Osteoblast (primary cell): ENCODE results near the gene SGF29. TPM values are rescaled to one million over a fixed set of nuclear protein-coding genes. Genes with fewer than 3 reads are reported as not detected.

Experiments used
- DNase-seq: peaks from one replicate; pipeline ENCODE4 v3.0.0; 2011; ENCODE audit warnings: low spot score, mixed read lengths; ENCODE audit not compliant: insufficient read length; ENCODE audit errors: missing footprints
- H2AFZ ChIP-seq: 2 replicates; pipeline ENCODE4 v1.6.0; 2011; ENCODE audit warnings: mild to moderate bottlenecking, low read length
- H3K27ac ChIP-seq: 2 replicates; pipeline ENCODE4 v1.5.1; 2011; ENCODE audit warnings: mild to moderate bottlenecking, low read depth, low read length, moderate library complexity
- H3K27me3 ChIP-seq: 2 replicates; pipeline ENCODE4 v1.6.0; 2012; ENCODE audit warnings: mild to moderate bottlenecking, control low read depth, inconsistent platforms, low read length, moderate library complexity; ENCODE audit not compliant: insufficient read depth
- H3K36me3 ChIP-seq: 2 replicates; pipeline ENCODE4 v1.5.1; 2011; ENCODE audit warnings: mild to moderate bottlenecking, low read length, control low read depth, moderate library complexity; ENCODE audit not compliant: insufficient read depth
- H3K4me1 ChIP-seq: 2 replicates; pipeline ENCODE4 v1.5.1; 2011; ENCODE audit warnings: mild to moderate bottlenecking, low read length, control low read depth, moderate library complexity; ENCODE audit not compliant: insufficient read depth
- H3K4me2 ChIP-seq: 2 replicates; pipeline ENCODE4 v1.6.0; 2011; ENCODE audit warnings: mild to moderate bottlenecking, low read length; ENCODE audit not compliant: insufficient read depth
- H3K4me3 ChIP-seq: fragments of 200-600 bp; sonication (generic); 3 replicates; pipeline ENCODE4 v1.5.1; 2012; ENCODE audit warnings: mild to moderate bottlenecking, low read length, inconsistent platforms; ENCODE audit not compliant: insufficient read depth
- H3K79me2 ChIP-seq: 2 replicates; pipeline ENCODE4 v1.6.0; 2012; ENCODE audit warnings: mild to moderate bottlenecking, low read length, control low read depth, inconsistent platforms; ENCODE audit not compliant: insufficient read depth
- H3K9me3 ChIP-seq: 2 replicates; pipeline ENCODE4 v1.5.1; 2011; ENCODE audit warnings: low read depth, low read length, control low read depth
- H4K20me1 ChIP-seq: 2 replicates; pipeline ENCODE4 v1.6.0; 2012; ENCODE audit warnings: mild to moderate bottlenecking, low read length, control low read depth; ENCODE audit not compliant: insufficient read depth
- CTCF ChIP-seq: IDR thresholded peaks from 2 replicates; pipeline ENCODE4 v1.5.1; 2011; ENCODE audit warnings: mild to moderate bottlenecking, low read depth, low read length, moderate library complexity; ENCODE audit errors: extremely low read depth
- total RNA-seq: library from RNA; depleted of rRNA; stranded (reverse); fragments of >200 nt; gene quantifications from 2 replicates; pipeline ENCODE4 v1.2.3, GENCODE V29; 2012

The SGF29 gene
- total RNA-seq, 1 donor: 13.4 TPM

GRCh38 chr16:28532940-28533647 lies 20.6 kb upstream of the SGF29 start:
- Histone ChIP-seq H2AFZ (no peak overlapping the region), H3K27me3 (no peaks in the 10 kb centered on the region), H3K27ac (no peak overlapping the region), H4K20me1 (no peaks in the 10 kb centered on the region), H3K4me2 (no peak overlapping the region), H3K9me3 (no peaks in the 10 kb centered on the region), H3K79me2 (peaks cover 12% of the 10 kb centered on the region), H3K4me3 (no peak overlapping the region), H3K36me3 (peaks cover 4% of the 10 kb centered on the region), H3K4me1 (peaks cover 10% of the 10 kb centered on the region)
- no peak for DNase-seq
- TF ChIP-seq CTCF: no peak

- no peak overlapping the region for H3K4me2 ChIP-seq
- no peaks in the 10 kb centered on the region for H4K20me1 ChIP-seq
- H3K27ac ChIP-seq: no peak overlapping the region
- H3K4me1 ChIP-seq: peaks cover 19% of the 10 kb centered on the region
- no peak overlapping the region for H3K4me3 ChIP-seq
- no peaks in the 10 kb centered on the region for H3K9me3 ChIP-seq
- no peak overlapping the region for H2AFZ ChIP-seq
- peaks cover 17% of the 10 kb centered on the region for H3K79me2 ChIP-seq
- H3K27me3 ChIP-seq: no peaks in the 10 kb centered on the region
- no peak for TF ChIP-seq CTCF
- peaks cover 4% of the 10 kb centered on the region for H3K36me3 ChIP-seq
- DNase-seq: no peak
Measured at GRCh38 chr16:28534542-28535373, 19.0 kb upstream of the SGF29 start.

GRCh38 chr16:28537076-28537475 lies 16.6 kb upstream of the SGF29 start:
- peak overlapping the region; percentile 73 for H3K4me3 ChIP-seq
- peak; percentile 76 for DNase-seq
- no peak overlapping the region for H2AFZ ChIP-seq
- H4K20me1 ChIP-seq: no peaks in the 10 kb centered on the region
- no peaks in the 10 kb centered on the region for H3K9me3 ChIP-seq
- H3K4me2 ChIP-seq: peak overlapping the region; percentile 86
- H3K4me1 ChIP-seq: peaks cover 19% of the 10 kb centered on the region
- H3K79me2 ChIP-seq: peaks cover 17% of the 10 kb centered on the region
- H3K36me3 ChIP-seq: peaks cover 4% of the 10 kb centered on the region
- H3K27ac ChIP-seq: no peak overlapping the region
- TF ChIP-seq CTCF: no peak
- H3K27me3 ChIP-seq: no peaks in the 10 kb centered on the region
